Measurements from ENCODE around the gene RALBP1.

- no peak for TF ChIP-seq POLR2A (IDR thresholded peaks at IDR 0.05)
- TF ChIP-seq, protein P1, sequence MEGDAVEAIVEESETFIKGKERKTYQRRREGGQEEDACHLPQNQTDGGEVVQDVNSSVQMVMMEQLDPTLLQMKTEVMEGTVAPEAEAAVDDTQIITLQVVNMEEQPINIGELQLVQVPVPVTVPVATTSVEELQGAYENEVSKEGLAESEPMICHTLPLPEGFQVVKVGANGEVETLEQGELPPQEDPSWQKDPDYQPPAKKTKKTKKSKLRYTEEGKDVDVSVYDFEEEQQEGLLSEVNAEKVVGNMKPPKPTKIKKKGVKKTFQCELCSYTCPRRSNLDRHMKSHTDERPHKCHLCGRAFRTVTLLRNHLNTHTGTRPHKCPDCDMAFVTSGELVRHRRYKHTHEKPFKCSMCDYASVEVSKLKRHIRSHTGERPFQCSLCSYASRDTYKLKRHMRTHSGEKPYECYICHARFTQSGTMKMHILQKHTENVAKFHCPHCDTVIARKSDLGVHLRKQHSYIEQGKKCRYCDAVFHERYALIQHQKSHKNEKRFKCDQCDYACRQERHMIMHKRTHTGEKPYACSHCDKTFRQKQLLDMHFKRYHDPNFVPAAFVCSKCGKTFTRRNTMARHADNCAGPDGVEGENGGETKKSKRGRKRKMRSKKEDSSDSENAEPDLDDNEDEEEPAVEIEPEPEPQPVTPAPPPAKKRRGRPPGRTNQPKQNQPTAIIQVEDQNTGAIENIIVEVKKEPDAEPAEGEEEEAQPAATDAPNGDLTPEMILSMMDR (IDR thresholded peaks at IDR 0.05): no peak
- no peak for TF ChIP-seq POLR2AphosphoS5 (IDR thresholded peaks at IDR 0.05)
Measured at GRCh38 chr18:9563331-9563730, 88.0 kb downstream of the RALBP1 start.
